Fibroblast of lung (primary cell): ENCODE measurements around the gene ZNF630.

Experiments used
- EZH2 ChIP-seq: IDR thresholded peaks from 2 replicates; pipeline ENCODE4 v1.5.1; 2012; ENCODE audit warnings: low read length, control low read depth, mild to moderate bottlenecking; ENCODE audit errors: missing control alignments
- TF ChIP-seq, protein P1 (sequence below), 2 donors: IDR thresholded peaks in 1 of 2; conservative IDR thresholded peaks in 1 of 2; 1 replicate in 1 of 2; 2 replicates in 1 of 2; pipeline ENCODE4 v1.5.1; 2011 to 2012; ENCODE audit warnings: low read length in 2 of 2, control low read depth in 1 of 2, inconsistent platforms in 1 of 2, low read depth in 1 of 2, mild to moderate bottlenecking in 1 of 2

DNA sequence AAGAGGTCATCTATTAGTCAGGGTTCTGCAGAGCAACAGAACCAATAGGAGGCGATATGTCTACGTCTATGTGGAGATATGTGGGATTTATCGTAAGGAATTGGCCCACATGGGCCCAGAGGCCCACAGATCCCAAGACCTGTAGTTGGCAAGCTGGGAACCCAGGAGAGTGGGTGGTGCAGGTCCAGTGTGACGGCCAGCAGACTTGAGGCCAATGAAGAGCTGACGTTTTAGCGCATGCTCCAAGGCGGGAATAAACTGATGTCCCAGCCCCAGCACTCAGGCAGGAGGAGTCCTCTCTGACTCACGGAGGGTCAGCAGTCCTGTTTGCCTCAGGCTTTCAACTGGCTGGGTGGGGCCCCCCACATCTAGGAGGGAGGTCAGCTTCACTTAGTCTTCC lies 43.3 kb downstream of the ZNF630 start:
- TF ChIP-seq, protein P1, sequence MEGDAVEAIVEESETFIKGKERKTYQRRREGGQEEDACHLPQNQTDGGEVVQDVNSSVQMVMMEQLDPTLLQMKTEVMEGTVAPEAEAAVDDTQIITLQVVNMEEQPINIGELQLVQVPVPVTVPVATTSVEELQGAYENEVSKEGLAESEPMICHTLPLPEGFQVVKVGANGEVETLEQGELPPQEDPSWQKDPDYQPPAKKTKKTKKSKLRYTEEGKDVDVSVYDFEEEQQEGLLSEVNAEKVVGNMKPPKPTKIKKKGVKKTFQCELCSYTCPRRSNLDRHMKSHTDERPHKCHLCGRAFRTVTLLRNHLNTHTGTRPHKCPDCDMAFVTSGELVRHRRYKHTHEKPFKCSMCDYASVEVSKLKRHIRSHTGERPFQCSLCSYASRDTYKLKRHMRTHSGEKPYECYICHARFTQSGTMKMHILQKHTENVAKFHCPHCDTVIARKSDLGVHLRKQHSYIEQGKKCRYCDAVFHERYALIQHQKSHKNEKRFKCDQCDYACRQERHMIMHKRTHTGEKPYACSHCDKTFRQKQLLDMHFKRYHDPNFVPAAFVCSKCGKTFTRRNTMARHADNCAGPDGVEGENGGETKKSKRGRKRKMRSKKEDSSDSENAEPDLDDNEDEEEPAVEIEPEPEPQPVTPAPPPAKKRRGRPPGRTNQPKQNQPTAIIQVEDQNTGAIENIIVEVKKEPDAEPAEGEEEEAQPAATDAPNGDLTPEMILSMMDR (conservative IDR thresholded peaks at IDR 0.05 in 1 of 2, IDR thresholded peaks at IDR 0.05 in 1 of 2; ENCODE audit: low read depth in 1 of 2, low read length in 2 of 2): no peak
- no peak for TF ChIP-seq EZH2
